ENCODE results near the gene DMRT1.

DNA sequence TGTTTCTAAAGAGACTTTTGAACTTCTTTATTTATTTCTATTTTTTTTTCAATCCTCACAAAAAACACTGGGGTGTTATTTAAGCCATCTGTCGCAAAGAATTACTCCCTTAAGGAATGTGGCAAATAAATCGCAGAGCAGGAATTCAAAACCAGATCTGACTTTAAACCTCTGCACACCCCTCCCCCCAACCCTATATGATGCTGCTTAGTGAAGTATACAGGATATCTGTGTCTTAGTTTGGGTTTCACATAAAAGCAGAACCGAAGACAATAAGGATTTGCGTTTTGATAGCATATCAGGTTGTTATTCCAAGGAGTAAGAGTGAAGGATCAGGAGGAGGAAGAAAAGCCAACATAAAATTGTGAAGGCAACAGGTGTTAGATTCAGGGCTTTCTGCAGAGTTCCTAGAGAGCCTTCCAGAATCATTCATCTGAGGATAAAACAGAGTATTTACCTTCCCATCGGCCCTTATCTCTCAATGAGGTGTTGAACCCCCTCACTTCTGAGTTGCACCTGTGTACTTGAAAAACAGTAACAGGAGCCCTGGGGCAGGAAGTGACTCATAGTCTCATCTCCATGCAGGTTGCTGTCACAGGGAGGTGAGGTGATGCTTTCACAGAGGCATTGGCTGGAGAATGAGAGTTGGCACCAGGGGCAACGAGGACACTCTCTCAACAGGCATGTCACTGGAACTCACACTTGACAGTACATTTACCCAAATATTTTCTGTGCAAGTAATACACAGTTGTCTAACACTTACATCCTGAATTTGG, 101.5 kb downstream of the DMRT1 start:
- TF ChIP-seq, protein P1, sequence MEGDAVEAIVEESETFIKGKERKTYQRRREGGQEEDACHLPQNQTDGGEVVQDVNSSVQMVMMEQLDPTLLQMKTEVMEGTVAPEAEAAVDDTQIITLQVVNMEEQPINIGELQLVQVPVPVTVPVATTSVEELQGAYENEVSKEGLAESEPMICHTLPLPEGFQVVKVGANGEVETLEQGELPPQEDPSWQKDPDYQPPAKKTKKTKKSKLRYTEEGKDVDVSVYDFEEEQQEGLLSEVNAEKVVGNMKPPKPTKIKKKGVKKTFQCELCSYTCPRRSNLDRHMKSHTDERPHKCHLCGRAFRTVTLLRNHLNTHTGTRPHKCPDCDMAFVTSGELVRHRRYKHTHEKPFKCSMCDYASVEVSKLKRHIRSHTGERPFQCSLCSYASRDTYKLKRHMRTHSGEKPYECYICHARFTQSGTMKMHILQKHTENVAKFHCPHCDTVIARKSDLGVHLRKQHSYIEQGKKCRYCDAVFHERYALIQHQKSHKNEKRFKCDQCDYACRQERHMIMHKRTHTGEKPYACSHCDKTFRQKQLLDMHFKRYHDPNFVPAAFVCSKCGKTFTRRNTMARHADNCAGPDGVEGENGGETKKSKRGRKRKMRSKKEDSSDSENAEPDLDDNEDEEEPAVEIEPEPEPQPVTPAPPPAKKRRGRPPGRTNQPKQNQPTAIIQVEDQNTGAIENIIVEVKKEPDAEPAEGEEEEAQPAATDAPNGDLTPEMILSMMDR (conservative IDR thresholded peaks at IDR 0.05 in 1 of 2, IDR thresholded peaks at IDR 0.05 in 1 of 2; ENCODE audit: extremely low read depth in 1 of 2, insufficient read depth in 1 of 2, low read depth in 1 of 2, low read length in 2 of 2) = no peak
- TF ChIP-seq EZH2 (IDR thresholded peaks at IDR 0.05; ENCODE audit: borderline replicate concordance, low read length) = no peak
